ENCODE results near the gene COQ4. TPM values are rescaled to one million over a fixed set of nuclear protein-coding genes. Genes with fewer than 3 reads are reported as not detected.

COQ4 gene
- total RNA-seq, 1 experiment from 2014 or later: 62.8 TPM

GRCh38 chr9:128304971-128305288, 17.7 kb upstream of the COQ4 start:
- H3K4me3 ChIP-seq (ENCODE audit: low read depth, low read length, poor library complexity, severe bottlenecking): no peak overlapping the region
- BruUV-seq (replicated peaks): no TSS peak
- ChIA-PET POLR2A (ENCODE audit: low non-redundant PET) (no interaction called here), CTCF (no interaction called here)
- intact Hi-C loops (cut with micrococcal nuclease; ENCODE audit: unreplicated experiment): no loop called here
- no peaks in the 10 kb centered on the region for H3K27me3 ChIP-seq (replicated peaks; ENCODE audit: insufficient read depth, low read depth, low read length, poor library complexity)
- H3K4me1 ChIP-seq (ENCODE audit: insufficient read depth, low read length, poor library complexity, severe bottlenecking): no peaks in the 10 kb centered on the region
- H3K36me3 ChIP-seq (ENCODE audit: insufficient read depth, low read length, poor library complexity, severe bottlenecking): peaks cover 9% of the 10 kb centered on the region
- no peak overlapping the region for H3K27ac ChIP-seq (ENCODE audit: low read depth, low read length, poor library complexity, severe bottlenecking)
- no peak for DNase-seq (ENCODE audit: low spot score)
- no peaks in the 10 kb centered on the region for H3K9me3 ChIP-seq (ENCODE audit: low read depth, low read length, poor library complexity, severe bottlenecking)
- TF ChIP-seq CTCF (conservative IDR thresholded peaks at IDR 0.05; ENCODE audit: low read depth, low read length) (no peak), EZH2 (IDR thresholded peaks at IDR 0.05; ENCODE audit: borderline replicate concordance, low read depth, low read length, poor library complexity, severe bottlenecking) (no peak)

GRCh38 chr9:128309551-128309950, 13.1 kb upstream of the COQ4 start:
- DNase-seq (ENCODE audit: low spot score): no peak
- Histone ChIP-seq H3K9me3 (ENCODE audit: low read depth, low read length, poor library complexity, severe bottlenecking) (no peaks in the 10 kb centered on the region), H3K4me3 (ENCODE audit: low read depth, low read length, poor library complexity, severe bottlenecking) (no peak overlapping the region), H3K27ac (ENCODE audit: low read depth, low read length, poor library complexity, severe bottlenecking) (no peak overlapping the region), H3K27me3 (replicated peaks; ENCODE audit: insufficient read depth, low read depth, low read length, poor library complexity) (no peaks in the 10 kb centered on the region), H3K36me3 (ENCODE audit: insufficient read depth, low read length, poor library complexity, severe bottlenecking) (peaks cover 32% of the 10 kb centered on the region), H3K4me1 (ENCODE audit: insufficient read depth, low read length, poor library complexity, severe bottlenecking) (no peaks in the 10 kb centered on the region)
- POLR2A ChIA-PET (ENCODE audit: low non-redundant PET): no interaction called here
- CTCF ChIA-PET: no interaction called here
- no TSS peak for BruUV-seq (replicated peaks)
- intact Hi-C loops (cut with micrococcal nuclease; ENCODE audit: unreplicated experiment): no loop called here
- TF ChIP-seq EZH2 (IDR thresholded peaks at IDR 0.05; ENCODE audit: borderline replicate concordance, low read depth, low read length, poor library complexity, severe bottlenecking) (no peak), CTCF (conservative IDR thresholded peaks at IDR 0.05; ENCODE audit: low read depth, low read length) (no peak)

GRCh38 chr9:128310461-128310860, 12.2 kb upstream of the COQ4 start:
- no TSS peak for BruUV-seq (replicated peaks)
- TF ChIP-seq EZH2 (IDR thresholded peaks at IDR 0.05; ENCODE audit: borderline replicate concordance, low read depth, low read length, poor library complexity, severe bottlenecking) (no peak), CTCF (conservative IDR thresholded peaks at IDR 0.05; ENCODE audit: low read depth, low read length) (no peak)

More at GRCh38 chr9:128310461-128310860, 12.2 kb upstream of the COQ4 start:
- no peaks in the 10 kb centered on the region for H3K4me1 ChIP-seq (ENCODE audit: insufficient read depth, low read length, poor library complexity, severe bottlenecking)
- no peak overlapping the region for H3K27ac ChIP-seq (ENCODE audit: low read depth, low read length, poor library complexity, severe bottlenecking)
- ChIA-PET CTCF (no interaction called here), POLR2A (ENCODE audit: low non-redundant PET) (no interaction called here)
- no peak for DNase-seq (ENCODE audit: low spot score)
- no peaks in the 10 kb centered on the region for H3K27me3 ChIP-seq (replicated peaks; ENCODE audit: insufficient read depth, low read depth, low read length, poor library complexity)
- H3K9me3 ChIP-seq (ENCODE audit: low read depth, low read length, poor library complexity, severe bottlenecking): no peaks in the 10 kb centered on the region
- intact Hi-C loops (cut with micrococcal nuclease; ENCODE audit: unreplicated experiment): no loop called here
- no peak overlapping the region for H3K4me3 ChIP-seq (ENCODE audit: low read depth, low read length, poor library complexity, severe bottlenecking)
- peaks cover 37% of the 10 kb centered on the region for H3K36me3 ChIP-seq (ENCODE audit: insufficient read depth, low read length, poor library complexity, severe bottlenecking)
